Heart left ventricle (tissue), 13 donors: Measurements from ENCODE around the gene TMEM130.

Source experiments
- POLR2A ChIP-seq, 2 donors: fragments of 450-650 bp; IDR thresholded peaks; one replicate each; pipeline ENCODE4 v1.6.1; 2017; ENCODE audit warnings: antibody characterized with exemption in 2 of 2, mild to moderate bottlenecking in 2 of 2, moderate library complexity in 2 of 2
- TF ChIP-seq, protein P1 (sequence below), 12 donors: fragments of 200-600 bp; sonication (generic) in 4 of 12; IDR thresholded peaks; one replicate each; pipeline versions ENCODE4 v1.5.0 to v1.8.0; 2018 to 2022; ENCODE audit warnings: antibody characterized with exemption in 12 of 12, mild to moderate bottlenecking in 5 of 12
- donor health status: ischemic (EF 13 %, LVEDD 7.1; RV severe dilation, severe dysfunction).
- donor health status: DM: no; HTN: yes; CAD: no.
- donor health status: DM: no; HTN: no; CAD: no.
- donor health status: ischemic (EF 25% LVEDD 6.9; RV normal size, moderate dysfunction).
- donor health status: ischemic (EF 25% LVEDD 5.7; RV mildly dilated, moderate dysfunction).
- donor health status: ischemic (EF 35%, LVEDD 5.7; RV mildly dilated, moderate dysfunction).
- donor health status: nonischemic (EF 11% LVEDD 7.7; RV severe dilation, severe dysfunction).
- donor health status: DM: yes; HTN: yes; CAD: no.
- donor health status: PGD.
- donor health status: ischemic (EF 29% LVEDD 5.4; RV normal size, mild dysfunction).
- donor health status: nonischemic (EF 23%, LVEDD 6.1; RV moderate dilation, normal function).

DNA sequence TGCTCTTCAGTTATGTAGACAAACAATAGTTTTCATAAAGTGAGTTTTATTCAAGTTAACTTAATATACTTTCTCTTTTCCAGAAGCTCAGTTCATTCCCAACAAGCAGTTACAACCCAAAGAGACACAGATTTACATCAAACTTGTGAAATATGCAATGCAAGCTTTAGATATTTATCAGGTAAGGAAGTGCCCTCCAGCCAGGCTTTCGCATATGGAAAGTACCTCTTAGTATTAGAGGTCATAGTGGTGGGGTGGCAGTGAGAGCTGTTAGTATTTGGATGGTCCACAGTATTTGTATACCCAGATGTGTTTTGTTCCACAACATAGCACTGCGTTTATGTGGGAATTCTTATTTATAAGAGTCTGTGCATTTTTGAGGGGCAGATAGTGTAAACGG is 40.6 kb upstream of the TMEM130 start:
- TF ChIP-seq POLR2A (IDR thresholded peaks at IDR 0.05): no peak
- TF ChIP-seq, protein P1, sequence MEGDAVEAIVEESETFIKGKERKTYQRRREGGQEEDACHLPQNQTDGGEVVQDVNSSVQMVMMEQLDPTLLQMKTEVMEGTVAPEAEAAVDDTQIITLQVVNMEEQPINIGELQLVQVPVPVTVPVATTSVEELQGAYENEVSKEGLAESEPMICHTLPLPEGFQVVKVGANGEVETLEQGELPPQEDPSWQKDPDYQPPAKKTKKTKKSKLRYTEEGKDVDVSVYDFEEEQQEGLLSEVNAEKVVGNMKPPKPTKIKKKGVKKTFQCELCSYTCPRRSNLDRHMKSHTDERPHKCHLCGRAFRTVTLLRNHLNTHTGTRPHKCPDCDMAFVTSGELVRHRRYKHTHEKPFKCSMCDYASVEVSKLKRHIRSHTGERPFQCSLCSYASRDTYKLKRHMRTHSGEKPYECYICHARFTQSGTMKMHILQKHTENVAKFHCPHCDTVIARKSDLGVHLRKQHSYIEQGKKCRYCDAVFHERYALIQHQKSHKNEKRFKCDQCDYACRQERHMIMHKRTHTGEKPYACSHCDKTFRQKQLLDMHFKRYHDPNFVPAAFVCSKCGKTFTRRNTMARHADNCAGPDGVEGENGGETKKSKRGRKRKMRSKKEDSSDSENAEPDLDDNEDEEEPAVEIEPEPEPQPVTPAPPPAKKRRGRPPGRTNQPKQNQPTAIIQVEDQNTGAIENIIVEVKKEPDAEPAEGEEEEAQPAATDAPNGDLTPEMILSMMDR (IDR thresholded peaks at IDR 0.05): no peak
